MM.1S (cell line): Measurements from ENCODE around the gene DHDH.

Experiments used
- DNase-seq: peaks from one replicate; pipeline ENCODE4 v3.0.0-alpha.2; 2015
- H2AFZ ChIP-seq: fragments of 300-600 bp; sonication (generic); 2 replicates; pipeline ENCODE4 v1.6.0; 2016; ENCODE audit warnings: antibody characterized with exemption, low read length
- H3F3A ChIP-seq: fragments of 300-600 bp; sonication (generic); 2 replicates; pipeline ENCODE4 v1.6.1; 2016; ENCODE audit warnings: mild to moderate bottlenecking, antibody characterized with exemption, low read length, moderate library complexity, mixed read lengths; ENCODE audit not compliant: insufficient read depth
- H3K27ac ChIP-seq: fragments of 300-600 bp; sonication (generic); 2 replicates; pipeline ENCODE4 v1.5.1; 2016; ENCODE audit warnings: mild to moderate bottlenecking, low read length
- H3K27me3 ChIP-seq: fragments of 300-600 bp; sonication (generic); replicated peaks from 2 replicates; pipeline ENCODE4 v1.6.0; 2016; ENCODE audit warnings: low read length; ENCODE audit not compliant: insufficient read depth
- H3K36me3 ChIP-seq: fragments of 300-600 bp; sonication (generic); replicated peaks from 2 replicates; pipeline ENCODE4 v1.6.1; 2016; ENCODE audit warnings: mild to moderate bottlenecking, low read length, mixed read lengths; ENCODE audit not compliant: insufficient read depth
- H3K4me1 ChIP-seq: fragments of 300-600 bp; sonication (generic); 2 replicates; pipeline ENCODE4 v1.6.1; 2016; ENCODE audit warnings: low read length, mixed read lengths
- H3K4me2 ChIP-seq: fragments of 300-600 bp; sonication (generic); 2 replicates; pipeline ENCODE4 v1.6.0; 2016; ENCODE audit warnings: low read depth, low read length
- H3K4me3 ChIP-seq: fragments of 300-600 bp; sonication (generic); 2 replicates; pipeline ENCODE4 v1.5.1; 2016; ENCODE audit warnings: low read length, mixed read lengths
- H3K79me2 ChIP-seq: fragments of 300-600 bp; sonication (generic); 2 replicates; pipeline ENCODE4 v1.6.1; 2016; ENCODE audit warnings: mixed run types, low read length, mixed read lengths
- H3K9ac ChIP-seq: fragments of 300-600 bp; sonication (generic); 2 replicates; pipeline ENCODE4 v1.6.1; 2016; ENCODE audit warnings: low read length, mixed read lengths
- H3K9me2 ChIP-seq: fragments of 300-600 bp; sonication (generic); replicated peaks from 2 replicates; pipeline ENCODE4 v1.6.1; 2016; ENCODE audit warnings: mild to moderate bottlenecking, low read length, mixed read lengths; ENCODE audit not compliant: insufficient read depth
- H3K9me3 ChIP-seq: fragments of 300-600 bp; sonication (generic); replicated peaks from 2 replicates; pipeline ENCODE4 v1.6.1; 2016; ENCODE audit warnings: mild to moderate bottlenecking, low read length, mixed read lengths; ENCODE audit not compliant: insufficient read depth
- H4K20me1 ChIP-seq: fragments of 300-600 bp; sonication (generic); 2 replicates; pipeline ENCODE4 v1.6.1; 2016; ENCODE audit warnings: mild to moderate bottlenecking, low read length, moderate library complexity, mixed read lengths; ENCODE audit not compliant: insufficient read depth
- EZH2 ChIP-seq: fragments of 300-600 bp; sonication (generic); optimal IDR thresholded peaks from 2 replicates; pipeline ENCODE3; 2017; ENCODE audit warnings: low read depth, mild to moderate bottlenecking, antibody characterized with exemption, low read length, mixed read lengths
- EZH2phosphoT487 ChIP-seq: fragments of 300-600 bp; sonication (generic); IDR thresholded peaks from 2 replicates; pipeline ENCODE4 v1.6.1; 2018; ENCODE audit warnings: antibody characterized with exemption, low read length
- TF ChIP-seq, protein P1 (sequence below): fragments of 300-600 bp; sonication (generic); IDR thresholded peaks from 2 replicates; pipeline ENCODE4 v1.5.1; 2016; ENCODE audit warnings: antibody characterized with exemption, low read length, mixed read lengths

Gene DHDH

DNA sequence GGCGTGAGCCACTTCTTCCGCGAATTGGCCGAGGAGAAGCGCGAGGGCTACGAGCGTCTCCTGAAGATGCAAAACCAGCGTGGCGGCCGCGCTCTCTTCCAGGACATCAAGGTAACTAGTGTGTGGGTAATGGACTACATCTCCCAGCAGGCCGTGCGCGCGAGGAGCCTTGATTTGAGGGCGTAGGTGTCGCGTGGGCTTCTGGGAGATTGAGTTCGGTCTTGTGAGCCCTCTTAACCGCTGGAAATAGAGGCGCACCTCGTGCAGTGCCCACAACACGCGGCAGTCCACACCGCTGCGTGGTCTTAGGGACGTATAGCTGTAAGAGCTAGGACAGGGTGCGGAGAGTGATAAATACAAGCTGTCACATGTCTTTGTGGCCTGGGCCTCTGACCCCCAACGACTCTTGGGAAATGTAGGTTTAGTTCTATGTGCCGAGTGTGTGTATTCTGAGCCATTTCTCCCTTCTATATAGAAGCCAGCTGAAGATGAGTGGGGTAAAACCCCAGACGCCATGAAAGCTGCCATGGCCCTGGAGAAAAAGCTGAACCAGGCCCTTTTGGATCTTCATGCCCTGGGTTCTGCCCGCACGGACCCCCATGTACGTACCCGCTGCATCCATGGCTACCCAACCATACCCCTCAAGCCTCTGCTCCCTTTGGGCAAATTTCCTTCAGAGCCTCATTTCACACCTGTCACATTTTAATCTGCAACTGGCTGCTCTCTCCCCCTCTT, 32.5 kb downstream of the DHDH start:
- Histone ChIP-seq H4K20me1 (no peaks in the 10 kb centered on the region), H3F3A (peaks cover 55% of the 10 kb centered on the region), H3K36me3 (no peaks in the 10 kb centered on the region), H3K79me2 (peaks cover 21% of the 10 kb centered on the region), H3K27me3 (no peaks in the 10 kb centered on the region), H3K4me3 (peak overlapping the region; percentile 94), H3K9ac (peak overlapping the region; percentile 83), H2AFZ (peak overlapping the region; percentile 19; the same call in 1 of the 2 replicates), H3K4me2 (peak overlapping the region; percentile 85), H3K4me1 (peaks cover 42% of the 10 kb centered on the region), H3K9me2 (no peaks in the 10 kb centered on the region), H3K9me3 (no peaks in the 10 kb centered on the region), H3K27ac (peak overlapping the region; percentile 73)
- TF ChIP-seq, protein P1, sequence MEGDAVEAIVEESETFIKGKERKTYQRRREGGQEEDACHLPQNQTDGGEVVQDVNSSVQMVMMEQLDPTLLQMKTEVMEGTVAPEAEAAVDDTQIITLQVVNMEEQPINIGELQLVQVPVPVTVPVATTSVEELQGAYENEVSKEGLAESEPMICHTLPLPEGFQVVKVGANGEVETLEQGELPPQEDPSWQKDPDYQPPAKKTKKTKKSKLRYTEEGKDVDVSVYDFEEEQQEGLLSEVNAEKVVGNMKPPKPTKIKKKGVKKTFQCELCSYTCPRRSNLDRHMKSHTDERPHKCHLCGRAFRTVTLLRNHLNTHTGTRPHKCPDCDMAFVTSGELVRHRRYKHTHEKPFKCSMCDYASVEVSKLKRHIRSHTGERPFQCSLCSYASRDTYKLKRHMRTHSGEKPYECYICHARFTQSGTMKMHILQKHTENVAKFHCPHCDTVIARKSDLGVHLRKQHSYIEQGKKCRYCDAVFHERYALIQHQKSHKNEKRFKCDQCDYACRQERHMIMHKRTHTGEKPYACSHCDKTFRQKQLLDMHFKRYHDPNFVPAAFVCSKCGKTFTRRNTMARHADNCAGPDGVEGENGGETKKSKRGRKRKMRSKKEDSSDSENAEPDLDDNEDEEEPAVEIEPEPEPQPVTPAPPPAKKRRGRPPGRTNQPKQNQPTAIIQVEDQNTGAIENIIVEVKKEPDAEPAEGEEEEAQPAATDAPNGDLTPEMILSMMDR = no peak
- TF ChIP-seq EZH2 = no peak
- no peak for TF ChIP-seq EZH2phosphoT487
- peak; percentile 90 for DNase-seq

DNA sequence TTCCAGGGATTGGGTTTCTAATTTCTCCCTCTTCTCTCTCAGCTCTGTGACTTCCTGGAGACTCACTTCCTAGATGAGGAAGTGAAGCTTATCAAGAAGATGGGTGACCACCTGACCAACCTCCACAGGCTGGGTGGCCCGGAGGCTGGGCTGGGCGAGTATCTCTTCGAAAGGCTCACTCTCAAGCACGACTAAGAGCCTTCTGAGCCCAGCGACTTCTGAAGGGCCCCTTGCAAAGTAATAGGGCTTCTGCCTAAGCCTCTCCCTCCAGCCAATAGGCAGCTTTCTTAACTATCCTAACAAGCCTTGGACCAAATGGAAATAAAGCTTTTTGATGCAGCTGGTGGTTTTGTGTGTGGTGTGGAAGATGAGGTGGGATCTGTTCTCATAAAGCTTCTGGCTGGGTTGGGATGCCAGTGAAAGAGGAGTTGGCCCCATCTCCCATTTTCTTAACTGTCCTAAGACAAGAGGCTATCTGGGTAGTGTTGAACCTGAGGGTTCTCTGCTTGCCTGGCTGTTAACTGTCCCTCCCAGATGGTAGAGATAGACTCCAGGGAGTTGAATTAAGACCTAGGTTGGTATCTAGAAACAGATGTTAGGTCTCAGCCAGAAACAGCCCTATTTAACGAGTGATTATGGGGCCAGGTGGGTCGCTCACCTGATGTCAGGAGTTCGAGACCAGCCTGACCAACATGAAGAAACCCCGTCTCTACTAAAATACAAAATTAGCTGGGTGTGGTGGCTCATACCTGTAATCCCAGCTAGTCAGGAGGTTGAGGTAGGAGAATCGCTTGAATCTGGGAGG, 33.2 kb downstream of the DHDH start:
- H3F3A ChIP-seq = peaks cover 55% of the 10 kb centered on the region
- H3K36me3 ChIP-seq = no peaks in the 10 kb centered on the region

DNA sequence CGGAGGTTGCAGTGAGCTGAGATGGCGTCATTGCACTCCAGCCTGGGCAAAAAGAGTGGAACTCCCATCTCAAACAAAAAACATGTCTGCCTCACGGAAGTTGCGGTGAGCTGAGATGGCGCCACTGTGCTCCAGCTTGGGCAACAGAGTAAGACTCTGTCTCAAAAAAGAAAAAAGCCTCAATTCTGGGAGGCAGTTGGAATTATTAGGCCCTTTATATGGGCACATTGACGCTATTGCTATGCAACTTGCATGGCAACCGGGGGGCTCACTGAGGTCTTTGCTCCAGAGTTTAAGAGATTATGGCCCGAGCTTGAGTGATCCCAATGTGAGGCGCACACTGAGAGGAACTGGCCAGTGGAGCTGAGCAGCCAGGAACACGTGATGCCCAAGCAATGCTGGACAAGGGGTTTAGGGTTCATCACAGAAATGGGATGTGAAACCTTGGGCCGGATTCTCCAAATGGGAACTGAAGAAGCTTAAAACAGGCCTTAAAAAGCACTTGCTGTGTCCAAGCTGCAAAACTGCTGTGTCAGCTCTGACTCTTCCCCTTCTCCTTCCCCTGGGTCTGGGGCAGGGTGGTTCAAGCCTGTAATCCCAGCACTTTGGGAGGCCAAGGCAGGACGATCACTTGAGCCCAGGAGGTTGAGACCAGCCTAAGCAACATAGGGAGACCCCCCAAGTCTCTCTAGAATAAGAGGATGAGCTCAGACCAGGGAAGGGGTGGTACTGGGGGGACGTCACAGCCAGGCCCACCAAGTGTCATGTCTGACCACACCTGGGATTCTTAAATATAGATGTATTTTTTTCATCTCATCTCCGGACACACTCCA, 34.1 kb downstream of the DHDH start:
- Histone ChIP-seq H3K9me2 (no peaks in the 10 kb centered on the region), H3K4me3 (no peak overlapping the region), H3K9me3 (no peaks in the 10 kb centered on the region), H3K36me3 (no peaks in the 10 kb centered on the region), H3K79me2 (peaks cover 21% of the 10 kb centered on the region), H3K27ac (peak overlapping the region; percentile 47; the same call in 1 of the 2 replicates), H3K27me3 (no peaks in the 10 kb centered on the region), H3K4me2 (peak overlapping the region; percentile 85; the same call in 1 of the 2 replicates), H2AFZ (no peak overlapping the region), H3K4me1 (peaks cover 37% of the 10 kb centered on the region), H3K9ac (no peak overlapping the region), H4K20me1 (no peaks in the 10 kb centered on the region), H3F3A (peaks cover 47% of the 10 kb centered on the region)
- no peak for DNase-seq
- TF ChIP-seq EZH2phosphoT487 = no peak
- no peak for TF ChIP-seq EZH2
- TF ChIP-seq, protein P1 = no peak

More for the DNA sequence above, 33.2 kb downstream of the DHDH start:
- H3K4me1 ChIP-seq = peaks cover 42% of the 10 kb centered on the region
- H4K20me1 ChIP-seq = no peaks in the 10 kb centered on the region
- H3K27me3 ChIP-seq = no peaks in the 10 kb centered on the region
- H3K9me2 ChIP-seq = no peaks in the 10 kb centered on the region
- no peaks in the 10 kb centered on the region for H3K9me3 ChIP-seq
- no peak for DNase-seq
- peak overlapping the region; percentile 83; the same call in 1 of the 2 replicates for H3K9ac ChIP-seq
- H3K79me2 ChIP-seq = peaks cover 21% of the 10 kb centered on the region
- H3K4me3 ChIP-seq = peak overlapping the region; percentile 94
- peak overlapping the region; percentile 73; the same call in 1 of the 2 replicates for H3K27ac ChIP-seq
- no peak overlapping the region for H2AFZ ChIP-seq
- TF ChIP-seq EZH2phosphoT487 = no peak
- TF ChIP-seq, protein P1 = no peak
- TF ChIP-seq EZH2 = no peak
- H3K4me2 ChIP-seq = peak overlapping the region; percentile 85
